Measurements from ENCODE around the gene DQX1.

GRCh38 chr2:74552914-74553811 lies 27.1 kb upstream of the DQX1 start:
- TF ChIP-seq CTCF (conservative IDR thresholded peaks at IDR 0.05), result no peak
- TF ChIP-seq EZH2 (IDR thresholded peaks at IDR 0.05; ENCODE audit: low read depth), result no peak

All from PC-9 (cell line).